HG03439 (cell line): Measurements from ENCODE around the gene KRT12.

Experiments
- ATAC-seq: cut with Tn5 transposase; IDR thresholded peaks from one replicate; pipeline ENCODE4 v1.9.1; 2021; ENCODE audit warnings: mild to moderate bottlenecking, moderate library complexity; ENCODE audit not compliant: unreplicated experiment

KRT12 gene

GRCh38 chr17:40866838-40867237, at the start of gene KRT12:
TSS of gene KRT12 (minus strand) at chr17:40867223. CDS start at chr17:40867186, 37 bp downstream.
- ATAC-seq: no peak

- no peak for ATAC-seq
These were observed 49.3 kb upstream of the KRT12 start for GRCh38 chr17:40916366-40916765.

GRCh38 chr17:40915721-40916256, 48.8 kb upstream of the KRT12 start:
- ATAC-seq: no peak

GRCh38 chr17:40915199-40915661, 48.2 kb upstream of the KRT12 start:
- ATAC-seq: no peak

- no peak for ATAC-seq
These were observed 47.2 kb upstream of the KRT12 start for GRCh38 chr17:40914075-40914855.

GRCh38 chr17:40912486-40913210, 45.6 kb upstream of the KRT12 start:
- no peak for ATAC-seq

GRCh38 chr17:40910441-40910841, 43.4 kb upstream of the KRT12 start:
- no peak for ATAC-seq

GRCh38 chr17:40909755-40910154, 42.7 kb upstream of the KRT12 start:
- ATAC-seq: no peak

- no peak for ATAC-seq
These were observed 42.3 kb upstream of the KRT12 start for GRCh38 chr17:40909351-40909750.

GRCh38 chr17:40906613-40907012, 39.6 kb upstream of the KRT12 start:
- ATAC-seq: no peak

- no peak for ATAC-seq
These were observed 38.3 kb upstream of the KRT12 start for GRCh38 chr17:40905370-40905769.

- no peak for ATAC-seq
These were observed 36.3 kb upstream of the KRT12 start for GRCh38 chr17:40903129-40903847.

GRCh38 chr17:40902498-40902897, 35.5 kb upstream of the KRT12 start:
- no peak for ATAC-seq

GRCh38 chr17:40901981-40902474, 35.0 kb upstream of the KRT12 start:
- ATAC-seq: no peak

GRCh38 chr17:40900809-40901356, 33.9 kb upstream of the KRT12 start:
- ATAC-seq: no peak

- no peak for ATAC-seq
These were observed 30.0 kb upstream of the KRT12 start for GRCh38 chr17:40896916-40897455.

GRCh38 chr17:40895106-40895730, 28.2 kb upstream of the KRT12 start:
- no peak for ATAC-seq

- no peak for ATAC-seq
These were observed 21.2 kb upstream of the KRT12 start for GRCh38 chr17:40888196-40888720.

GRCh38 chr17:40886090-40886489, 19.1 kb upstream of the KRT12 start:
- no peak for ATAC-seq
